ENCODE measurements around the gene PTPRE. TPM values are rescaled to one million over a fixed set of nuclear protein-coding genes. Genes with fewer than 3 reads are reported as not detected.

PTPRE gene
- total RNA-seq, 1 donor from 2014 or later = 15.1 TPM

DNA sequence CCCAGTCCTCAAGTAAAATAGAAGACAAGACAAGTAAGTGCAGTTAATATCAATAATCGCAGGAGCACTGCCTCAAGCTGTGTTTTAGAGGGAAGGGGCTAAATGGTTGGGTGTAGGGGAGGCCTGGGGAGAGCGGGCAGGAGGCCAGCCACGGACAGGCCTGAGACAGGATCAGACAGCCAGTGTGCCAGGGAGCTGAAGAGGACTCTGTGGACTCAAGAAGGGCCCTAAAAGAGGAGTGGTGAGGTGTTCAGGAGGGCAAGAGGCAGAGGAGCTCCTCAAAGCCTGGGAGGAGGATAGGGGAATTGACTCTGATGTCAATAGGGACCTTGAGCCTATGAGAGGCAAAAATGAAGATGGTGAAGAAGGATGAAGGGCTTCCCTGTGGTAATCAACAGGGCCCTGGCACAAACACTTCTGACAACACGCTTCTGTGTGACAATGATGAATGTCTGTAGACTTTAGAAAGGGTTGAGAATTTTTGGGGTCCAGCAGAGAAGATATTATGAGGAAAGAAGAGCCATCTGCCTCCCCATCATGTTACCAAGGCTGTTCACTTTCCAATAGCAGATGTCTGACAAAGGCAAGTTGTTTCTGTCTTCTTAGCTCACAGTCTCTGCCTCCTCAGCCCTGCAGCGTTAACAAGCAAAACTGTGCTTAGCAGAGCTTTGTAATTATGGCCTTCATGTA is 2.4 kb upstream of the PTPRE start:
- intact Hi-C loops (cut with micrococcal nuclease) = loop anchor here (10.0 kb wide), 1 partner anchor 170 kb away; no protein-coding TSS in a partner anchor
- ATAC-seq = no peak

DNA sequence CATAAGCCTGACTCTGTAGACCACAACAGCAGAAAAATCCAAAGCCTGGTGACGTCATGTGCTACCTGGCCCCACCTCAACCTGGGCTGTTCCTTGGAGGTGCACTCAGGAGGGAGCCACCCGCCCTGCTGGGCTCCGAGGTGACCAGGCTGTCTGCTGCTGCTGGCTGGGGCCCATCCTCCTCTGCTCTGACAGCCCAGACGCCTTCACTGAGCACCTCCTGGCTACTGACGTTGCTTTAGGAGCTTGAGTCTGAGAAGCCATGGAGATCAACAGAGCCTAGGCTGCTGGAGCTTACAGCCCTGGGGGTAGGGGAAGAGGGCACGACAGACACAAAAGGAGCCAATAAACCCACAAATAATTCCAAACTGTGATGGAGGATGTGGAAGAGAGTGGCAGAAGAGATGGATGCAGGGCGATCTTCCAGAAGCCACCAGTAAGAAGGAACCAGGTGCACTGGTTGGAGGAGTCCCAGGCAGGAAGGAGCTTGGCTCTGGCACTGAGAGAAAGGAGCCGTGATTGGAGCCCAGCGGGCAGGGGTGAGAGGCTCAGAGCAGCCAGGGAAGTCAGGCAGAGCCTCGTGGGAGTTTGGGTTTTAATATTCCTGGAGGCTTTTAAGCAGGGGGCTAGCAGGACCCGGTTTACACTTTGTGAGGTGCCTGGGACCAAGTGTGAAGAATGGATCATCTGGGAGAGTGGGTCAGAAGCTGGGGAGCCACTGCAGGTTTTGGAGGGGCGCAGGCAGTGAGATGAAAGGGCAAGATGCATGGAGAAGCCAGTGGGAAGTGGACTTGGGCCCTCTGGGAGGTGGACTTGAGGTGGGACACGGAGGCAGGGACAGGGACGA is 1.7 kb upstream of the PTPRE start:
- no peak for DNase-seq
- no peak for ATAC-seq
- intact Hi-C loops (cut with micrococcal nuclease) = loop anchor here (5.0 to 10.0 kb wide), 2 partner anchors 107 to 170 kb away; no protein-coding TSS in a partner anchor

More for the DNA sequence above, 2.4 kb upstream of the PTPRE start:
- no peak for DNase-seq

DNA sequence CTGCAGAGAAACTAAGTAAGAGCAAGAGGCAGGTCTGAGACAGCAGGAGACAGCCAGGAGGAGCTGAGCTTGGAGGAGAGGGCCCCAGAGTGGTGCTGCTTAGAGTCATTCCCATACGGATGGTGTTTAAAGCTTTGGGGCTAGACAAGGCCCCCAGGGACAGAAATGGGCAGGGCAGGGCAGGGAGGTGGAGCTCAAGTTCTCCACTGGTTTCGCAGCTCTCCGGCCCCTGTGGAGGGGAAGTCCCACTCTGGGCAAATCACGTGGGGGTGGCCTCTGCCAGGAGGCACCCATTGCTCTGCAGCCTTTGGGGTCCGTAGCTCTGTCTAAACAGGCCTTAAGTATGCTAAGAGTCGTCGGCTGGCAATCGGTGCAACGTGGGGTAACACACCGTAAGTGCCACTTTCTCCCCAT is 1.0 kb upstream of the PTPRE start:
- intact Hi-C loops (cut with micrococcal nuclease) = loop anchor here (5.0 to 10.0 kb wide), 2 partner anchors 106 to 169 kb away; no protein-coding TSS in a partner anchor
- ATAC-seq (no peak), DNase-seq (peak; percentile 45)

DNA sequence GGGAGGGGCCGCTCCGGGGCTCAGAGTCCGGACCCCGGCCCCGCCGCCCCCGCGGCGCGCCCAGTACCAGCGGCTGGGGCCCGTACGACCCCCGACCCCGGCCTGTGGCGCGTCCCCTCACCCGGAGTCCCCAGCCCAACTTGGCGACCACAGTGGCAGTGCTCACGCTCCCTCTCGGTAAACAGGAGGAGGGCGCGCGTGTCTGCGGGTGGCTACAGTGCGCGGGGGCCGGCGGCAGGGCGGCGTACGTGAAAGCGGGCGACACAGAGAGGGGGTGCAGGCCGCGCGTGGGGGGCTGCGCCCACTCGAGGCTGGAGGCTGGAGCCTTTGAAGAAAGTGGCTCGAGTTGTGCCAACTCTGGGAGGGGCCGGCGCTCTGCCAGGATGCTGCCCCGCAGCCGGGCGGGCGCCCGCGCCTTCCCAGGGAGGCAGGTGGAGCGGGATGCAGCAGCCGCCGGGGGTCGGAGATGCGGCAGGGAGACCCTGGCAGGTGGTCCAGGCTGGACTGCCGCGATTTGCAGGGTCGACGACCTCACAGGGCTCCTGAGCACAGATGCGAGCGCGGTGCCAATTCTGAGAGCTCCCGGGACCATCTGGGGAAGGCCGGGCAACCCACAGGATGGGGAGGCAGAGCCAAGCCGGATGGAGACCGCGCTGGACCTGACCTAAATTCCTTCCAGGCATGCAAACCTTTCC is 655 bp downstream of the PTPRE start:
- ATAC-seq (peak; percentile 60), DNase-seq (peak; percentile 72)
- intact Hi-C loops (cut with micrococcal nuclease) = loop anchor here (5.0 to 10.0 kb wide), 2 partner anchors 105 to 167 kb away; no protein-coding TSS in a partner anchor

DNA sequence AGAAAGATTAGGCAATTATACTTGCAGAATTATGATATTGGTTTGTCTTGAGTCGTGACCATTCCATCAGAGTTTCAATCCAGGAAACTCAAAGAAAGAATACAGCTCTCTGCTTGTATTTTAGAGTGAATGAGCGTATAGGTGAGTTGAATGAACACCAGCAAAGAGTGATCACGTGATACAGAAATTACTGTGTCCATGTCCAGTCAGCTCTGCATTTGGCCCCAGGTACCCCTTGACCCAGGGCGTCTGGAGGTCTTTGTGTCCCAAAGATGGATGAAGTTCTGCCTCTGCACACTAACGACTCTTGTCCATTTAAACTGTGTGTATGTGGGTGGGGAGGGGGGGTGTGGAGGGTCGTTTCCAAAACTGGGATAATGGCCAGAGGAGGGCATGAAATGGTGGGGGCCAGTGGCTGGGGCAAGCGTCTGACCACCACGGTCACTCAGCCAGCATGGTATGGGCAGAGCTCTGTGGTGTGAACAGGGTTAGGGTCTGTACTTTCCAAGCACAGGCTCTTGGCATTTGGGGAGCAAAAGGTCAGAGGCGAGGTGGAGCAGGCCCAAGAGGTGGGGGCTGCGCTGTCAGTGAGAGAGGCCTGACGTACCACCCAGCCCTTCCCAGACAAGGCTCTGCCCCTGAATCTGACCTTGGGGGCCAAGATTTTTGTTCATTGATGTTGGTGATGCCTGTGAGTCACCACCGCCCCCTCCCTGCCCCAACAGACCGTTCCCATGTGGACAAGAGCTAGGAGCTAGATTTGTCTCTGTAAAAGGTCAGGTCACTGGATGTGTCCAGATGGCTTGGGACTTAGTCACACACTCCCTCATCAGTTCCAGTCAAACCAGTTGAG is 1.4 kb downstream of the PTPRE start:
- intact Hi-C loops (cut with micrococcal nuclease) = loop anchor here (5.0 to 10.0 kb wide), 2 partner anchors 104 to 166 kb away; no protein-coding TSS in a partner anchor
- DNase-seq = no peak
- ATAC-seq = no peak

DNA sequence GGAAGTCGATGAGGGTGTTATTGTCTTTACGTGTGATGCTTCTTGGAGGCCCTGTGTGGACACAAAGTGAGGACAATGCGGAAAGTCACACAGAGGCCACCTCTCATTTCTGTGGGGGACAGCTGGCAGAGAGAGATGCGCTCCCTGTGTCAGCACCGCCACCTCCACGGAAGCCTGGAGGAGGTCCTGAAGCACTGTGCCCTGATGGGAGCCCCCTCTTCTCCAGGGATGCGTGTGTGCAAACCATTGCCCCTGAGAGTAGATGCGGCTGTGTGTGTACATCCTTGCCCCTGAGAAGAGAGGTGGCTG is 2.0 kb downstream of the PTPRE start:
- ATAC-seq = no peak
- DNase-seq = no peak
- intact Hi-C loops (cut with micrococcal nuclease) = loop anchor here (5.0 to 10.0 kb wide), 2 partner anchors 103 to 166 kb away; no protein-coding TSS in a partner anchor

DNA sequence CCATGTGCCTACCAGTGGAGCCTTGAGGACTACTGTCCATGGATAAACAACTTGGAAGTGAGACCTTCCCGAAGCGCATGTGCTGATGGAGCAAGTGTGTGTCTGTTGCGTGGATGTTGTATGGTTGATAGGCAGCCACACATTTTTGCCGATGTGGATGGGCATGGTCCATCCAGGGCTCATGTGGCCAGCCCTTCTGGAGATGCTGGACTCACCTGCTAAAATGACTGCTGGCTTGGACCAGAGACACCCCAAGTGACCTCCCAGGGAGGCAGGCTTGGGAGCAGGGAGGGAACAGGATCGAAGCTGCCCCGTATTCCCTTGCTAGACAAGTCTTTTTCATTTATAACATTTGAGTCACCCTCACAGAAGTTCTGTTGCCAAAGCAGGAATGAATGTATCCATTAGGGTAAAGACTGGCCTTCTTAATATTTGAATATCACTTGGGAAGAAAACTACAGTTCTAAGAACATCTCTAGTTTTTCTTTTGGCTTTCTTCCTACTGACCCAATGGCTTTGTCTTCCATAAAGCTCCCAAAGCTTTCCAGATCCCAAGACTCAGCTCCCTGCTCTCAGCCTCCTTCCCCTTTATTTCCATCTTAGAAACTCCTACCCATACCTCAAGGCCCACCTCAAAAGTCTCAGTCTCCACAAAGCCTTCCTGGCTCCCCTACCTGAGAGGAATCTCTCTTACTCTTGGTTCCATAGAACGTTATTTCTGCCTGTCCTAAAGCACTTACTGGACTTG is 3.0 kb downstream of the PTPRE start:
- ATAC-seq (no peak), DNase-seq (no peak)
- intact Hi-C loops (cut with micrococcal nuclease) = loop anchor here (5.0 to 10.0 kb wide), 2 partner anchors 102 to 165 kb away; no protein-coding TSS in a partner anchor

DNA sequence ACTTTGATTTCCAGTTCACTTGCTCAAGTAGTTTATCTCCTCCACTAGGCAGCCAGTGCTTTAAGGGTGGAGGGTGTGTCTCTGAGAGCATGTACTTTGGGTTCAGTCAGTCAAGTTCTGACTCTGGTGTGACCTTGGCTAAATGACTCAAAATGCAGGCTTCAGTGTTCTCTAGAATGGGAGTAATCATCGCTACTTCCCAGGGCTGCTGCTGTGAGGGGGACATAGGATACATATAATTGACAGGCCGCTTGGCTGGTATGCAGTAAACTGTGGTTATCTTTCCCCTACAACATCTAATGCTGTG is 3.5 kb downstream of the PTPRE start:
- intact Hi-C loops (cut with micrococcal nuclease) = no loop called here
- DNase-seq (no peak), ATAC-seq (no peak)

DNA sequence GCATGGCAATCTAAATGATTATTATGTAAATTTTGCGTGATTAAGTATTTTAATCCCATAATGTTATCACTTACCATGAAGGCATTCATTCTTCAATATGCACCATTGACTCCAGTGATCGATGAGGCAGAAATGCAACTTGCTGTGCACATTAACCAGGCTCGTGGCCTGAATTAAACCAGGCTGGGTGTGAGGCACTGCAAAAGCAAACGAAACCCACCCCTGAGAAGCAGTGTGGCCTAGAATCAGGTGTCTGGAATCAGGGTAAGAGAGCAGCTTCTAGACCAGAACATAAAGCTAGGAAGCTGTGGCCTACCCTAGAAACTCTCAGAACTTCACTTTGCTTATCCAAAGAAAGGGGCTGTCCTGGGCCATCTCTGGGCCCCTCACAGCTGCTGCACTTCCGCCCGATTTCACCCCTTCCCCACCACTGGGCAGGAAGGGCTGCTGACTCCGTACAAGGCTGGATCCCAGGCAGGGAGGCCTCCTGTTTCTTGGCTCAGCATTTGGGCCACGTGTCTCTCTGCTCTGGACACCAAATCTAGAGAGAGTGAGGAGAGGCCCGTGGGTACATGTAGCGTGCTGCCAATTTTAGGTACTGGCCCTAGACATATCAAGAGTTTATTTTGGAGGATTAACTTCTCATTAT is 4.4 kb downstream of the PTPRE start:
- peak; percentile 68 for DNase-seq
- ATAC-seq = peak; percentile 65
- intact Hi-C loops (cut with micrococcal nuclease) = no loop called here

DNA sequence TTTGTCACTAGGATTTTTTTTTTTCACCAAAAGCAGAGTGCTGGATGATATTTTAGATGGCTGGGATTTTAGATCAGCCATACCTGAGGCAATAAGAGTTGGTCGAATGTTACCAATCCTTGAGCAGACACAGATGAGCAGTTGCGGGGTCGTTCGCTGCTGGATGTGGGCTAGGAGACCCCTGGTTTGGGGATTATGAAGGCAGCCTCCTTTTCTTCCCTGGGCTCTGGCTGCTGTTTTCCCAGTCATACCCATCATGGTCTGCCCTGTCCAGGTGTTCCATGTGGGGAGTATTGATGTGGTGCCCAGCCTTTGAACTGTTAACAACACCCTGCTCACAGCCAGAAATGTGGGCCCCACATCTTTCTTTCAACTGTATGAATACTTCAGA is 5.0 kb downstream of the PTPRE start:
- ATAC-seq (no peak), DNase-seq (no peak)
- intact Hi-C loops (cut with micrococcal nuclease) = no loop called here

DNA sequence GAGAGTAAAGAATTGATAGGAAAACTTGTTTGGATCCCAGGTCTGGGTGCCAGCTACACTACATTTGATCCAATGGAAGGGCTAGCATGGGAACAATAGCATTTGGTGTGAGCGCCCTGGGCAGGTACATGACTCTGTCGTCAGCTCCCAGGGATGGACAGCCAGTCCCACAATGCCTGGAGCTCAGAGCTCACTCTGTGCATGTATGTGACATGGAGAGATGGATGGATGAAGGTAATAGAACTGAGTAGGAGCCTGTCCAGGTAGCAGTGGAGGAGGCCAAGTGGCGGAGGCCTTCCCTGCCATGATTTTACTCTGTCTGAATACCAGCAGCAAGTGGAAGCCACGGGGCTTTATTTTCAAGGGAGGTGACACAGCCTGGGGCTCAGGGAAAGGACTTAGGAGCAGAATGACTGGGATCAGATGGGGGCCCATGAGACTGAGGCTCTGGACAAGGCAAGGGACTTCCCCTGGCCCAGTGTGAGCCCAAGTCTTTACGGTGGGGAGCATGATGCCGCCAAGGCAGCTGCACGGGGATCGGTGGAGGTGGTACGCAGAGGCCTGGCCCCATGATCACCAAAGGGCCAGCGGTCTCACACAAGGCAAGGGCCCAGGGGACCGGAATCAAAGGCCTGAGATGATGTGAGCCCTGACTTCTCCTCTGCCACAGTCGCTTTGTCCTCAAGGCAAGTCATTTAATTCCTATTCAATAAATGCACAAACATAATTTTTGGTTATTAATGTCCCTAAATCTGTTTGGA is 5.9 kb downstream of the PTPRE start:
- ATAC-seq = no peak
- intact Hi-C loops (cut with micrococcal nuclease) = no loop called here
- DNase-seq = no peak

DNA sequence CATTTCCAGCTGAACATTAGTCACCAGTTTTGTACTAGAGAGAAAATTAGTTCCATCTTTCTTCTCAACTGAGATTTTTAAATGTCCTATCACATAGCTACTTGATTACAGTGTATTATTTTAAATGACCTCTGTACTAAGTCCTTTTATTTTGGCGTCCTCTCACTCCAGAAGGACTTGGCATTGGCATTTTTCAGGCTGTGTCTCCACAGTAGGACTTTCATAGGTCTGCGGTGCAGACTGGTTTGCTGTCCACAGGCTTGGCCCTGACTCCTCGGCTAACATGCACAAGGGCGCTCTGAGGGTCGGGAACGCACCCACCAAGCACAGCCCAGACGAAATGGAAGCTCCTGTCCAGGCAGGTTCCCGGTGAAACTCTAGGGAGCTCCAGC is 6.5 kb downstream of the PTPRE start:
- intact Hi-C loops (cut with micrococcal nuclease) = no loop called here
- ATAC-seq = peak; percentile 59
- DNase-seq = no peak

DNA sequence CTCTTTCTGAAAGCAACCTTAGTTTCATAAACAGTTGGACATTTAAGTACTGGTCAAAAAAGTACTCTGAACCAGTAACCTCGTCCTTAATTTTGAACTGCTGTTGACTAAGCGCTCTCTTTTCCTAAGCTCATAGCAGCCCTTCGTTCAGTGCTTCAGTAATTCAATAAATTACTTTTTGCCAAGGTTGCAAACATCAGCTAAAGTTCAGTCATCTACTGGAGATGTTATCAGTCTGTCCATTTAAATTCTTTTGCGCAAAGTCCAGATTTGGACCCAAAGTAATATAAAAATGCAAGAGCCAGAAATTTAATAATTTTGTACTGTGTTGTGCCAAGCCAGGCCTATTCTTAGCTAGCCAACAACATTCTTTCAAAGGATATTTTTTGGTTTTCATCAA is 8.4 kb downstream of the PTPRE start:
- DNase-seq (no peak), ATAC-seq (no peak)
- intact Hi-C loops (cut with micrococcal nuclease) = no loop called here

DNA sequence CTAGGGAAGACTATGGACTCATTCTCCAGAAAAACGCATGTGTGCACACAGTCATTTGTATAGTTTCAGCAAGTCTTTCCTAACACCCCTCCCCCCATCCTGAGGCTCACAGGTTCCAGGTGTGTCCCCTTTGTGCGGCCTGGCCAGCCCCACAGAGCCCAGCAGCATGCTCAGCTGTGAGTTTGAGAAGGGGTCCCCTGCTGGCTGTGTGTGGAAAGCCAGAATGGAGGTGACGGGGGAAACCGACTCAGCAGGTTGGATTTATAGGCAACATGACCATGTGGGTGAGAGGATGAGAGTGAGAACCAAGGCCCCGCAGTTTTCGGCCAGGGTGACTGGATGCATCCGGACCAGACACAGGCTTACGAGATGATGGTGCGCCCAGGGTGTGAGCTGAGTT is 9.9 kb downstream of the PTPRE start:
- no peak for ATAC-seq
- DNase-seq = no peak
- intact Hi-C loops (cut with micrococcal nuclease) = no loop called here

DNA sequence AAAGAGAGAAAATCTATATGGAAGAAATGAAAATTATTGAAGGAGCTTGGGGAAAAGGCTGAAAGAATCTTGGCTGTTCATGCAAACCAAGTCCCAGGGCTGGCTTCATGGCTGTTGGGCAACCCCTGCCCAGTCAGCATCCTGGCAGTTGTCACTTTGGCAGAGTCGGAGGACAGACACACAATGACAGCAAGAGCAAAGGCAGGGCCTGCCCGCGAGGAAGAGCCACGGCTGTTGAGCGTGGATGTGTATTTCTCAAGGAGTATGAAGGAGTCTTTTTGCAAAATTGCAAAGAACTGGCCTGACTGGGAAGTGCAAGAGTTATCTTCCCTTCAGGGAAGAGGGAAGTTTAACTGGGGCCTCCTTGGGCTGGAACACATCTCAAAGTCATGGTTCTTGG is 11.7 kb downstream of the PTPRE start:
- peak; percentile 49 for DNase-seq
- ATAC-seq = no peak
- intact Hi-C loops (cut with micrococcal nuclease) = no loop called here

DNA sequence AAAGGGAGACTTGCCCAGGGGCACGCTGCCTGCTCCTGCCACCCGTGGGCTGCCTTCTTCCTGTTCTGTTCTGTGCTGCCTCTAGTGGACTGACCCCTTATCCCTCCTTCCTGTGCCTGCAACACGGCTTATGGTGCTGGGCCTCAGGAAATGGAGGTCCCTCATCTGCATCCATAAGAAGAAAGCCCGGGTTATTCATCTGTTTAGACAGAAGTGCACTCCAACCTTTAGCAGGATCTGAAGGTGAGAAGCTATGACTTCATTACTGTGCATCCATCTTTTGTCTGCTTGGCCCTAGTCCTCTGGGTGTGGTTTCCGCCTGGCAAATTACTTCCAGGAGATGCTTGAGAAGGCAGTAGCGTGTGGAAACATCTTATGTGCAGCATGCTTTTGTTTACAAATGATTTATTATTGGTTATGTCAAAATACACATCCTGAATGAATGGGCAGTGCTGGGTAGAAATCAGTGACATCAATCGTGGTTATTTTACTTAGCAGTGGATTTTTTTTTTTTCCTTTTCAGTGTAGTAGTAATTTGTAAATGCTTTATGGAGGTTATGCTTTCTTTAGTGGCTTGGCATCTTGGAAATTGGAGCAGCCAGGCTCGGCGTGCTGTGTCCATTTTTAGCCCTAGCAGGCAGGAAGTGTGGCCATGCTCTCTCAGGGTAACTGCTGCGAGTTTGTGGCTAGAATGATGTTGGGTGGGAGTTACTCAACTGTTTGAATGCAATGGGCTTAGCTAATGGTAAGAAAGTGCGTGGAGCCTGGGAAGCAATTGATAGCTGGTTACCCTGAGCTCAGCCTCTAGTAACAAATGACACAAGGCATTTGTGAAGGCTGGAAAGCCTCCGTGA is 12.7 kb downstream of the PTPRE start:
- intact Hi-C loops (cut with micrococcal nuclease) = no loop called here
- ATAC-seq (peak; percentile 25), DNase-seq (no peak)
